Uterus (tissue), 2 donors: ENCODE measurements around the gene URB1.

Experiments
- CTCF ChIP-seq, 4 experiments: fragments of 200-600 bp in 2 of 4; fragments of 450-650 bp in 2 of 4; sonication (generic) in 2 of 4; IDR thresholded peaks; one replicate each; pipeline ENCODE4 v1.5.1; 2016 to 2019; ENCODE audit warnings: antibody characterized with exemption in 4 of 4, mild to moderate bottlenecking in 2 of 4, moderate library complexity in 1 of 4
- POLR2A ChIP-seq, 2 donors: fragments of 450-650 bp; IDR thresholded peaks; one replicate each; pipeline ENCODE4 v1.6.1; 2016; ENCODE audit warnings: antibody characterized with exemption in 2 of 2, mild to moderate bottlenecking in 1 of 2, moderate library complexity in 1 of 2

- TF ChIP-seq CTCF (IDR thresholded peaks at IDR 0.05), result no peak
- TF ChIP-seq POLR2A (IDR thresholded peaks at IDR 0.05), result no peak
Measured at GRCh38 chr21:32392299-32392879, 423 bp downstream of the URB1 start.
